Heart left ventricle (tissue), 13 donors: ENCODE results near the gene RAB40C.

Experiments
- CTCF ChIP-seq, 12 donors: fragments of 200-600 bp; sonication (generic) in 4 of 12; IDR thresholded peaks; one replicate each; pipeline versions ENCODE4 v1.5.0 to v1.8.0; 2018 to 2022; ENCODE audit warnings: antibody characterized with exemption in 12 of 12, mild to moderate bottlenecking in 5 of 12
- POLR2A ChIP-seq, 2 donors: fragments of 450-650 bp; IDR thresholded peaks; one replicate each; pipeline ENCODE4 v1.6.1; 2017; ENCODE audit warnings: antibody characterized with exemption in 2 of 2, mild to moderate bottlenecking in 2 of 2, moderate library complexity in 2 of 2
- donor health status: ischemic (EF 13 %, LVEDD 7.1; RV severe dilation, severe dysfunction).
- donor health status: DM: no; HTN: yes; CAD: no.
- donor health status: DM: no; HTN: no; CAD: no.
- donor health status: ischemic (EF 25% LVEDD 6.9; RV normal size, moderate dysfunction).
- donor health status: ischemic (EF 25% LVEDD 5.7; RV mildly dilated, moderate dysfunction).
- donor health status: ischemic (EF 35%, LVEDD 5.7; RV mildly dilated, moderate dysfunction).
- donor health status: nonischemic (EF 11% LVEDD 7.7; RV severe dilation, severe dysfunction).
- donor health status: DM: yes; HTN: yes; CAD: no.
- donor health status: PGD.
- donor health status: ischemic (EF 29% LVEDD 5.4; RV normal size, mild dysfunction).
- donor health status: nonischemic (EF 23%, LVEDD 6.1; RV moderate dilation, normal function).

- no peak for TF ChIP-seq CTCF (IDR thresholded peaks at IDR 0.05)
- TF ChIP-seq POLR2A (IDR thresholded peaks at IDR 0.05): no peak
Measured at GRCh38 chr16:642189-643049, 52.6 kb downstream of the RAB40C start.
